Mucosa of rectum (tissue), 2 donors: ENCODE data around the gene ZNF280D.
A peak's percentile ranks its signal among the peaks of the same experiment; 100 is the strongest.

Source experiments
- H3K27ac ChIP-seq, 2 donors: one replicate each; pipeline ENCODE4 v1.7.0; 2013; ENCODE audit warnings: inconsistent platforms in 2 of 2, low read depth in 2 of 2, low read length in 2 of 2
- H3K27me3 ChIP-seq, 2 donors: one replicate each; pipeline ENCODE4 v1.7.0; 2013; ENCODE audit warnings: low read length in 2 of 2; ENCODE audit not compliant: control insufficient read depth in 2 of 2, insufficient read depth in 2 of 2
- H3K36me3 ChIP-seq, 2 donors: one replicate each; pipeline ENCODE4 v1.7.0; 2013; ENCODE audit warnings: low read length in 2 of 2; ENCODE audit not compliant: control insufficient read depth in 2 of 2, insufficient read depth in 2 of 2
- H3K4me1 ChIP-seq, 2 donors: one replicate each; pipeline ENCODE4 v1.7.0; 2013; ENCODE audit warnings: low read length in 2 of 2, mild to moderate bottlenecking in 1 of 2; ENCODE audit not compliant: control insufficient read depth in 2 of 2, insufficient read depth in 2 of 2
- H3K4me3 ChIP-seq, 2 donors: one replicate each; pipeline ENCODE4 v1.7.0; 2013; ENCODE audit warnings: low read length in 2 of 2
- H3K9ac ChIP-seq, 2 donors: one replicate each; pipeline ENCODE4 v1.7.0; 2013; ENCODE audit warnings: low read length in 2 of 2, low read depth in 1 of 2, mild to moderate bottlenecking in 1 of 2
- H3K9me3 ChIP-seq, 2 donors: one replicate each; pipeline ENCODE4 v1.7.0; 2013; ENCODE audit warnings: low read length in 2 of 2; ENCODE audit not compliant: control insufficient read depth in 2 of 2
- donor health status: healthy.
- donor health status: Normal muscosa, but diverticular disease.

Gene ZNF280D

DNA sequence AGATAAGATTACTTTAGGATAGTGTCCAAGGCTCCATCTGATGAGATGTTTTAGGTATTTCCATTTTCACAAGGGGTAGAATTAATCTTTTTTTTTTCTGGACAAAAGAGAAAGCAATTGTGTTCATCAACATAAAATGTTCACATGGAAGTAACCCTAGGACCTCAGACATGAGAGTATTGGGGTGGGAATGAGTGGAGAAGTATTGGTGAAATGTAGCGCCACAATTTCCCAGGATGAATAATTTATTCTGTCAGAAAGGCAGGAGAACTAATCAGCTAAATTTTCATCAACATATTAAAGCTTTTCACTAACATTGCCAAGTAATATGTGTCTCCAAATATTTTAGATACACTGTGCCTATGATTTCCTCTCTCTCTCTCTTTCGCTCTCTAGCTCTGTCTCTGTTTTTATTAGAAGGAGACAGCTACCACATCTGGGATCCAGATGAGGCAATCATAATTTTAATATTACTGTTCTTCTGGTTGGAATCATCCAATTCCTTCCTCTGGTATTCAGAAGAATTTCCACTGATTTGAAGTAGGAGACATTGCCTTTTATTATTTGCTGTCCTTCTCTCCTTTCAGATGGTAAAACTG is 21.6 kb upstream of the ZNF280D start:
- H3K27me3 ChIP-seq: no peaks in the 10 kb centered on the region
- no peak overlapping the region for H3K9ac ChIP-seq
- no peak overlapping the region for H3K27ac ChIP-seq
- H3K36me3 ChIP-seq: no peaks in the 10 kb centered on the region
- no peaks in the 10 kb centered on the region for H3K4me1 ChIP-seq
- no peaks in the 10 kb centered on the region for H3K9me3 ChIP-seq
- no peak overlapping the region for H3K4me3 ChIP-seq

DNA sequence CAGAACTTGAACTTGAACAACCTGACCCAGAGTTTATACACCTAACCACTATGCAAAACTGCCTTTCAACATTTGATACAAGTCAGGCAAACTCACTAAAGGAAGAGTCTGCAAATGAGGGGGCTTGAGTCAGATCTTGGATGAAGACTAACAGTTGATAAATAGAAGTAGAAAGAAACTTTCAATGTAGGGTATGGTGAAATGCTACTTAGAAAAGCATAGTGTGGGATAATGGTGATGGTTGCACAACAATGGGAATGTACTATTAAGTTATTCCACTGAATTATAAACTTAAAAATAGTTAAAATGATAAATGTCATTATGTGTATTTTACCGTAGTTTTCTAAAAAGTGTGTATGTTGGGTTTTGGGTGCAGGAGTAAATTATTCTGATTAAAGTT is 19.7 kb upstream of the ZNF280D start:
- H3K27me3 ChIP-seq: no peaks in the 10 kb centered on the region
- no peaks in the 10 kb centered on the region for H3K9me3 ChIP-seq
- H3K27ac ChIP-seq: no peak overlapping the region
- H3K4me1 ChIP-seq: no peaks in the 10 kb centered on the region
- no peak overlapping the region for H3K9ac ChIP-seq
- no peaks in the 10 kb centered on the region for H3K36me3 ChIP-seq
- H3K4me3 ChIP-seq: no peak overlapping the region

- Histone ChIP-seq H3K27ac (no peak overlapping the region), H3K36me3 (no peaks in the 10 kb centered on the region), H3K4me1 (no peaks in the 10 kb centered on the region), H3K9ac (no peak overlapping the region), H3K9me3 (no peaks in the 10 kb centered on the region), H3K4me3 (no peak overlapping the region), H3K27me3 (no peaks in the 10 kb centered on the region)
Observed at GRCh38 chr15:56749982-56750381, 16.7 kb upstream of the ZNF280D start.

DNA sequence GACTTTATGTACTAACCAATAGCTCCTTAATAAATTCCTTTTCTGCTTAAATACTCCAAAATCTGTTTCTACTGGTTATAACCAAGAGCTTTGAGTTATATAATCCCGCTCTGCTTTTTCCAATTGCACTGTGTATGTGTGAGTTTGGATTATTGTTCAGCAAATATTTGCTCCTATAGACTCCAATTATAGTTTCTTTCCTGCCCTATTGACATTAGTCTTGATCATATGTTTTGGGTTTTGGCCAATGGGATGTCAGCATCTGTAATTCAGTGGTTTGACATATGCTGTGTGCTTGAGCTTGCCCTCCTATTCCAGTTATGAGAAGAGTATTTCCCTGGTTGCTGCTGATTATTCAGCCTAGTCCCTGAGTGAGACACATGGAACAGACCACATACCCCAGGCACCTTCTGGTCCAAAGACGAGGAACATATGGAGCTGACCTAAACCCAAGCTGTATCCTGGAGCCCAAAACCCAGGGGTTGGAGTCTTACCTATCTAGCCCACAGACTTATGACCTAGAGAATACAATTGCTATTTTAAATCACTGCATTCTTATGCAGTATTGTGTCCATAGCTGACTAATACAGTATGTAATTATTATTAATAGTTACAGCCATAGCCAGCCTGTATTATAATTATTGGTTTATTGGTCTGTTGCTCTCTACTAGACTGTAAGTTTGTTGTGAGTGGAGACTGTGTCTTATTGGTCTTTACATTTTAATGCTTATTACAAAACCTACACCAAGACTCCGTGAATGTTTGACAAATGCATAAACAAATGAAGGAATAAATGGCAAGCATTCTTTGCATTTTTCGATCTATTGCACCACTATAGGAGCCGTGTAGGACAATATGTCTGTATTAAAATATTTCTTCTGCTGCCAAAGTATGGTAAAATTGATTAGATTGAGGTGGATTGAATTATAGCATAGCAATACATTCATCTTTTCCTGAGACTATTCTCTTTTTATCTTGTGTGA is 11.7 kb upstream of the ZNF280D start:
- Histone ChIP-seq H3K4me1 (no peaks in the 10 kb centered on the region), H3K27me3 (no peaks in the 10 kb centered on the region), H3K9ac (no peak overlapping the region), H3K27ac (no peak overlapping the region), H3K9me3 (no peaks in the 10 kb centered on the region), H3K36me3 (no peaks in the 10 kb centered on the region), H3K4me3 (no peak overlapping the region)

DNA sequence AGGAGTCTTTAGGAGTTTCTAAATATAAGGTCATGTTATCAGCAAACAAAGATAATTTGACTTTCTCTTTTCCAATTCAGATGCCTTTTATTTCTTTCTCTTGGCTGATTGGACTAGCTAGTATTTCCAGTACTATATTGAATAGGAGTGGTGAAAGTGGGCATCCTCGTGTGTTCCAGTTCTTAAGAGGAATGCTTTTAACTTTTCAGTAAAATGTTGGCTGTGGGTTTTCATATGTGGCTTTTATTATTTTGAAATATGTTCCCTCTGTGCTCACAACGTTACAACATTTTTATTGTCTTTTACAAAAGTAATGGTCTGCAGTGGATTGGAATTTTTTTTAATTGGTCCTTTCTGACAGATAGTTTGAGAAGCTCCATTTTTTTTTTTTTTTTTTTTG is 8.2 kb upstream of the ZNF280D start:
- Histone ChIP-seq H3K27me3 (no peaks in the 10 kb centered on the region), H3K27ac (no peak overlapping the region), H3K36me3 (no peaks in the 10 kb centered on the region), H3K9me3 (no peaks in the 10 kb centered on the region), H3K9ac (no peak overlapping the region), H3K4me3 (no peak overlapping the region), H3K4me1 (peaks cover 0 to 5% of the 10 kb centered on the region in 2 donors)

DNA sequence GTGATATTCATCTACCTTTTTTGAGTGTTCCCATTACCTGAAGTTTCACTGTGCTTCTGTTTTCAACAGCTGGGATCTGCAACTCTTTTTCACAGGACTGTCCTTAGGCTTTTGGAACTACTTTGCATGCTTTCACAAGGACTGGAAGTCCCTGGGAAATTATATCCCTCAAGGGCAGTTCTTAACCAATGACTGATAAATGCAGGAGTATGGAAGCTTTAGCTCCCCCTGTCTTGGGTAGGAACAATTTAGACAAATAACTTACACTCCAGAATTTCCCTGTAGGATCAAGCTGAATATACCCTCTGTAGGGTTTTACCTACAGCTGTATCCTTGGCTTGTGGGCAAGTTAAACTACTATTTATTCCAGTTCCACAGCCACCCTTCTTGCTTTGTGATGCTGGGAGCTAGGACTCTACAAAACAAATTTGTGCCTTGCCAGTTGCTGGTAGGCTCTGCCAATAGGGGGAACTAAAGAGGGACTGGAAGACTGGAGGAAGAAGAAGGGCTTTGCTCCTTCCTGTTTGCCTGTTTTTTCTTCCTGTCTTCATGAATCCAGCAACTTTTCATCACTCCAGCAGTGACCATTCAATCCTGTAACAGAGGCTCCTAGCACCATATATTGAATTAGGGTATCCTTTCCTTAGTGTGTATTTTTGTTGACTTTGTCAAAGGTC is 6.8 kb upstream of the ZNF280D start:
- H3K9me3 ChIP-seq: no peaks in the 10 kb centered on the region
- no peaks in the 10 kb centered on the region for H3K27me3 ChIP-seq
- no peak overlapping the region for H3K9ac ChIP-seq
- no peak overlapping the region for H3K27ac ChIP-seq
- H3K4me3 ChIP-seq: no peak overlapping the region
- no peaks in the 10 kb centered on the region for H3K36me3 ChIP-seq
- peaks cover 0 to 5% of the 10 kb centered on the region in 2 donors for H3K4me1 ChIP-seq

DNA sequence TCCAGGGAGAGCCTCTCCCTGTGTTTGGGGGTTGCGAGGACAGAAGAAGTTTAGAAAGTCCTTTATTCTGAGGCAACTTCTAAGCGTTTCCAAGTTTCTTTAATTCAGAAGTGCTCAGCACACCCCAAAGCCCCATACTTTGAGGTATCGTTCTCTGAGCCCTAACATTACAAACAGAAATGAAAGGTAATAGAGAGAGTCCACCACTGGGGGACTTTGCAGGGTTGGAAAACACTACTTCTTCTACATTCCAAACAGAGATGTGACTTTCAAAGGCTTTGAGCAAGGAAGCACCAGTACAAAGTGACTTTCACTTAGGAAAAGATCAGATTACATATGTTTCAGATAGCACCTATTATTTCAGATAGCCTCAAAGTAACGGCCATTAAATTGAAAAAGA is 6.2 kb upstream of the ZNF280D start:
- H3K27ac ChIP-seq: no peak overlapping the region
- H3K27me3 ChIP-seq: no peaks in the 10 kb centered on the region
- H3K4me3 ChIP-seq: no peak overlapping the region
- no peaks in the 10 kb centered on the region for H3K36me3 ChIP-seq
- no peaks in the 10 kb centered on the region for H3K9me3 ChIP-seq
- H3K9ac ChIP-seq: no peak overlapping the region
- H3K4me1 ChIP-seq: peaks cover 0 to 5% of the 10 kb centered on the region in 2 donors

GRCh38 chr15:56737791-56738190 is 4.5 kb upstream of the ZNF280D start:
- Histone ChIP-seq H3K9me3 (no peaks in the 10 kb centered on the region), H3K4me3 (no peak overlapping the region), H3K4me1 (peaks cover 0 to 11% of the 10 kb centered on the region in 2 donors), H3K36me3 (no peaks in the 10 kb centered on the region), H3K9ac (no peak overlapping the region), H3K27ac (no peak overlapping the region), H3K27me3 (no peaks in the 10 kb centered on the region)

DNA sequence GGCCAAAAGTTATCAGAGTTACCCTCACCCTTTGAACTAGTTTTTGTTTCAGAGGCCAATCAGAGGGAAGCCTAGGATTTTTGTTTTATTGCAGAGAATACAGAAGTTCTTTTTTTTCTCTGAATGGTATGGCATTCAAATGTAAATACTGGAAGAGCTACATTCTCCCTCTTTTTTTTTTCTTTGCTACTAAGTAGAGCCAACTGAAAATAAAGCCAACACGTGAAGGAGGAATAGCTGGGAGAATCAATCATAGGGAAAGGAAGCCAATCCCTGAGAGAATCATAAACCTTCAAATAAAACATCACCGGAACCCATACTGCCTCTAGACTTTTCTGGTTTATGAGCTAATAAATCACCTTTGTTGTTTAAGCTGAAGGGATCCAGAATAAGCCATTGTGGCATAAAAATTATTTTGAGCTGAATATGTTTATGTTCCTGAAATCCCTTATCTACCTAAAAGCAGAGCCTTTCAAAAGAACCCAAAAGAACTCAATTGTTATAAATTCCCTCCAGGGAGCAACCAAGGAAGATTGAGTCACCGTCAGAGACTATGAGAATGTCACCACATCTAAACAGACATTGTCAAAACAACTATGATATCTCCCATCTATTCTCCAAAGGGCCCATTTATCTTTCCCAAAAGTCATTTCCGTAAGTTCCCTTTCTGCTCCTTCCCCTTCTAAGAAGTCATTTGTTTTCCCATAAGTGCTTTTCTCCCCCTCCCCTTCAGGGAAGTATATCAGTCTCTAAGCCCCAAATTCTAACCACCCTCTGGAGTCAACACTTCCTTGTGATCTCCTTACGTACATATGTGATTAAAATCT is 3.8 kb upstream of the ZNF280D start:
- H3K4me1 ChIP-seq: peaks cover 4 to 13% of the 10 kb centered on the region in 2 donors
- H3K9me3 ChIP-seq: no peaks in the 10 kb centered on the region
- peak overlapping the region in 1 of 2 donors; percentile 37 for H3K27ac ChIP-seq
- no peak overlapping the region for H3K4me3 ChIP-seq
- no peaks in the 10 kb centered on the region for H3K36me3 ChIP-seq
- no peaks in the 10 kb centered on the region for H3K27me3 ChIP-seq
- no peak overlapping the region for H3K9ac ChIP-seq
